IPS-20b (cell line): ENCODE results near the gene TEKTIP1.
"Not testable (repeated sequence)": the region's sequence is repeated elsewhere in the genome, so short reads cannot be mapped to it uniquely, and the experiment has no call there.

ENCODE experiments used
- H3K27ac ChIP-seq: one replicate; pipeline ENCODE4 v1.5.1; 2013; ENCODE audit warnings: low read length
- H3K27me3 ChIP-seq: 2 replicates; pipeline ENCODE4 v1.6.1; 2013; ENCODE audit warnings: mild to moderate bottlenecking, low read length, inconsistent platforms; ENCODE audit not compliant: insufficient read depth
- H3K36me3 ChIP-seq: 2 replicates; pipeline ENCODE4 v1.6.1; 2013; ENCODE audit warnings: low read depth, mild to moderate bottlenecking, inconsistent platforms, low read length, moderate library complexity; ENCODE audit not compliant: insufficient read depth
- H3K4me1 ChIP-seq: 2 replicates; pipeline ENCODE4 v1.6.1; 2013; ENCODE audit warnings: mild to moderate bottlenecking, control low read depth, inconsistent platforms, low read length, moderate library complexity; ENCODE audit not compliant: insufficient read depth
- H3K4me3 ChIP-seq: 2 replicates; pipeline ENCODE4 v1.5.1; 2013; ENCODE audit warnings: mild to moderate bottlenecking, low read length, inconsistent platforms
- H3K9ac ChIP-seq: 2 replicates; pipeline ENCODE4 v1.6.1; 2013; ENCODE audit warnings: low read depth, mild to moderate bottlenecking, inconsistent platforms, low read length, moderate library complexity
- H3K9me3 ChIP-seq: 2 replicates; pipeline ENCODE4 v1.6.1; 2013; ENCODE audit warnings: mild to moderate bottlenecking, low read depth, low read length, inconsistent platforms; ENCODE audit not compliant: insufficient read depth

The TEKTIP1 gene

DNA sequence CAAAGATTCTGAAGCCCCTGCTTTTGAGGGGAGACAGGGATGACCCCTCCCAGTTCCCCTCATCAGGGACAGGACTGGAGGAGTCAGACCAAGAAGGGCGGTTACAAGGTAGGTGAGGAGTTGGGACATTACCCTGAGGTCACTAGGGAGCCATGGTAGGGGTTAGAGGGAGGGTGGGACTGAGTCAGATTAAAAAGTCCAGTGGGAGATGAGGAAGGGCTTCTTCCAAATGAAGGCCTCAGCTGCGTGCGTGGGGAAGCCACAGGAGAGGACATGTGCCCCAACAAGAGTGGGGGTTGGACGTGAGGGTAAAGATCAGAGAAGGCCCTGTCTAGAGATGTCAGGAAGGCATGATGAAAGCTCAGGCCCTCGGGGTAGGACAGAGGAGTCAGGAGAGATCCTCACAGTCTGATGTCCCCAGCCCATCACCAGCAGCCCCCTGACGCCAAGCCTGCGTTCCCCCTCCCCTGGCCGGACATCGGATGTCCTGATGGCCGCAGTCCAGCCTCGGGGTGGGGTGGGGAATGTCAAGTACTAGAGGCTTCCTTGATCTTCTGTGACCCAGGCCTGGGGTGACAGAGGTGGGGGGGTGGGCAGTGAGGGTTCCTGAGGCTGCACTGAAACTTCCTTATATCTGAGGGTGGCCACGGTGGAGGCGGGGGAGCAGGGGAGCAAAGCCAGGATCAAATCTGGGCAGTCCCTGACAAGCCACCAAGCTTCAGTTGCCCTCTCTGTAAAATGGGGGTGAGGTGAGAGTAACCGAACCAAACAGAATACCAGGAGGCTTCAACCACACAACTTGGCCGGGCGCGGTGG lies 24.9 kb downstream of the TEKTIP1 start:
- Histone ChIP-seq H3K4me1 (no peaks in the 10 kb centered on the region), H3K9me3 (no peaks in the 10 kb centered on the region), H3K27ac (no peak overlapping the region), H3K9ac (no peak overlapping the region), H3K36me3 (no peaks in the 10 kb centered on the region), H3K4me3 (no peak overlapping the region), H3K27me3 (no peaks in the 10 kb centered on the region)

DNA sequence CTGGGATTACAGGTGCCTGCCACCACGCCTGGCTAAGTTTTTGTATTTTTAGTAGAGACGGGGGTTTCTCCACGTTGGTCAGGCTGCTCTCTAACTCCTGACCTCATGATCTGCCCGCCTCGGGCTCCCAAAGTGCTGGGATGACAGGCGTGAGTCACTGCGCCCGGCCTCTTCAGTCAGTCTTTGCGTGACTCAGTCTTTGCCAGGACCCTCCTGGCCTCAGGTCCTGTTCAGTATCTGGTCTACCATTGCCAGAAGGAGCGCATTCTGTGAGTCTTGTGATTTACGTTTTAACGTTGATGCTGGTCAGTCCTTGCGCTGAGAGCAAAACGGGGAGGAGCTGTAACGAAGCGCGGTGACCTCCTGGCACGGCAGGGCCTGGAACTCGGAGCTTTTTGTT lies 26.2 kb downstream of the TEKTIP1 start:
- Histone ChIP-seq H3K9ac (no peak overlapping the region), H3K9me3 (no peaks in the 10 kb centered on the region), H3K4me1 (no peaks in the 10 kb centered on the region), H3K36me3 (no peaks in the 10 kb centered on the region), H3K27ac (no peak overlapping the region), H3K27me3 (no peaks in the 10 kb centered on the region), H3K4me3 (no peak overlapping the region)

DNA sequence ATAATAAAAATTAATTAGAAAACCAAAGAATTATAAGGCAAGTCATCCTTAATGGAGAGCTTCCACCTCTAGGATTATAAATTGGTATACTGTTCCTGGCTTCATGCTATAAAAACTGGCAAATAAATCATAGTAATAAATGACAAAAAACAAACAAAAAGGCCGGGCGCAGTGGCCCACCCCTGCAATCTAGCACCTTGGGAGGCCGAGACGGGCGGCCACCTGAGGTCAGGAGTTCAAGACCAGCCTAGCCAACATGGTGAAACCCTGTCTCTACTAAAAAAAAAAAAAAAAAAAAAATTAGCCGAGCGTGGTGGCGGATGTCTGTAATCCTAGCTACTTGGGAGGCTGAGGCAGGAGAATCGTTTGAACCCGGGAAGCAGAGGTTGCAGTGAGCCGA lies 31.1 kb downstream of the TEKTIP1 start:
- H3K4me3 ChIP-seq, H3K36me3 ChIP-seq, H3K9ac ChIP-seq, H3K4me1 ChIP-seq, H3K9me3 ChIP-seq, H3K27ac ChIP-seq, H3K27me3 ChIP-seq: not testable (repeated sequence)

DNA sequence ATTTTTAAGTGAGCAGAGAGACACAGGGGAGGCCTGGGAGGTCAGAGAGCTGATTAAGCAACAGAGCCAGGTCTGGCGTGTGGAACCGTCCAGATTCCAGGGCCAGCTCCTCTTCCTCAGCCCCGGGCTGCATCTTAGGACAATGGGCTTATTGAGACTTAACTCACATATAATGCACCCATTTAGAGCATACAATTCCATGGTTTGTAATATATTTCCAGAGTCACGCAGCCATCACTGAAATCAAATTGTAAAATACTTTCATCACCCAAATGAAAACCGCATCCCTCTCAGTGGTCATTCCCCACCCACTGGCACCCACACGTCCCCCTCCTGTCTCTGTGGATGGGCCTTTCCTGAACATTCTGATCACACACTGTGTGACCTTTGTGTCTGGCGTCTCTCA lies 31.6 kb downstream of the TEKTIP1 start:
- H3K27ac ChIP-seq: no peak overlapping the region
- H3K9me3 ChIP-seq: no peaks in the 10 kb centered on the region
- H3K36me3 ChIP-seq: no peaks in the 10 kb centered on the region
- H3K27me3 ChIP-seq: no peaks in the 10 kb centered on the region
- peaks cover 3% of the 10 kb centered on the region; the same call in 1 of the 2 replicates for H3K4me1 ChIP-seq
- no peak overlapping the region for H3K4me3 ChIP-seq
- no peak overlapping the region for H3K9ac ChIP-seq

DNA sequence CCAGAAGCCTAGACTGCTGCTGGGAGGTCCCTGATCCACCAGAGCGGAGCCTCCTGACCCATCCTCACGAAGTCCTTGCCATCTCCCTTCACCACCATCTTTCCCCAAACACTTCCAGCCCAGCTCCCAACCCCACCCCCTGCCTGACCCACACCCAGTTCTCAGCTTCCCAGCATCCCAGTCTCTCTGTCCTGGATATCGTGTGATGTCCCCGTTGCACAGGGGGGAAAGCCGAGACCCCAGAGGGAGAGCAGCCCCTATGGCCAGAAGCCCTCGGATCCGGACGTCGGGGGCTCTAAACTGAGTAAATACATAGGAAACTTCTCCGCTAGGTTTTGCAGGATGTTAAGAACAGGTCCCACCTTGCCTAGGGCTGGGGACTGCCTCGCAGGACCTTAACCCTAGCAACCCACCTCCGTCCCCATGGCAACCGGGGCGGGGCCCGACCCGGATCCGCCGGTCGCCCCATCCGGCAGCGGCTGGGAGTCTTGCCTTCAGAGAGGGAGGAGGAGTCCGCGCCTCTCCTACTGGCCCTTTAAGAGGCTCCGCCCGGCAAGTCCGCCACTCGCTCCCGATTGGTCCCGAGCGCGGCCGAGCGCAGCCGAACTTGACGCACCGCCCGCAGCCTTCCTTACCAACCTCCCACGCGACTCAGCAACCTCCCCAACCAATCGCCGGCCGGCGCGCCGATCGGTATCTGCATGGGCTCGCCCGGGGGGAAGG lies 33.3 kb downstream of the TEKTIP1 start:
- Histone ChIP-seq H3K36me3 (no peaks in the 10 kb centered on the region), H3K9ac (peak overlapping the region; percentile 15; the same call in 1 of the 2 replicates), H3K27ac (no peak overlapping the region), H3K4me3 (peak overlapping the region; percentile 64), H3K9me3 (no peaks in the 10 kb centered on the region), H3K27me3 (no peaks in the 10 kb centered on the region), H3K4me1 (peaks cover 9% of the 10 kb centered on the region; the same call in 1 of the 2 replicates)

DNA sequence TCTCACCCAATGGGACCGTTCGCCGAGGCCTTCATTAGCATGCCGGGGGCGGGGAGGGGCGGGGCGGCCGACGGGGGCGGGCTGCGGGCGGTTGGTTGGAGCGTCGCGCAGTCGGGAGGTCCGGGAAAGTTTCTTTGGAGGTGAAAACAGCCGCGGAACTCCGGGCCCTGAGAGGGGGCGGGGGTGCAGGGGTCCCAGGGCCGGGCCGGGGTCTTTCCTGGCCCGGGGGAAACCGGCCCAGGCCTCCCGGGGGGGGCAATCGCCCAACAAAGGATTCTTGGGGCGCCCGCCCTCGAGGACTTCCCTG lies 33.8 kb downstream of the TEKTIP1 start, which contains the start of gene HMG20B:
HMG20B (plus strand) TSS at position 90 of the 307 bp plus-strand sequence. CDS start 366 bp downstream, outside the sequence.
- Histone ChIP-seq H3K4me3 (peak within 1 kb of the TSS; percentile 84), H3K9ac (peak within 1 kb of the TSS; percentile 73; the same call in 1 of the 2 replicates), H3K27me3 (no peaks in the 10 kb centered on the region), H3K36me3 (no peaks in the 10 kb centered on the region), H3K4me1 (peaks cover 9% of the 10 kb centered on the region; the same call in 1 of the 2 replicates), H3K9me3 (no peaks in the 10 kb centered on the region), H3K27ac (no peak within 1 kb of the TSS)

DNA sequence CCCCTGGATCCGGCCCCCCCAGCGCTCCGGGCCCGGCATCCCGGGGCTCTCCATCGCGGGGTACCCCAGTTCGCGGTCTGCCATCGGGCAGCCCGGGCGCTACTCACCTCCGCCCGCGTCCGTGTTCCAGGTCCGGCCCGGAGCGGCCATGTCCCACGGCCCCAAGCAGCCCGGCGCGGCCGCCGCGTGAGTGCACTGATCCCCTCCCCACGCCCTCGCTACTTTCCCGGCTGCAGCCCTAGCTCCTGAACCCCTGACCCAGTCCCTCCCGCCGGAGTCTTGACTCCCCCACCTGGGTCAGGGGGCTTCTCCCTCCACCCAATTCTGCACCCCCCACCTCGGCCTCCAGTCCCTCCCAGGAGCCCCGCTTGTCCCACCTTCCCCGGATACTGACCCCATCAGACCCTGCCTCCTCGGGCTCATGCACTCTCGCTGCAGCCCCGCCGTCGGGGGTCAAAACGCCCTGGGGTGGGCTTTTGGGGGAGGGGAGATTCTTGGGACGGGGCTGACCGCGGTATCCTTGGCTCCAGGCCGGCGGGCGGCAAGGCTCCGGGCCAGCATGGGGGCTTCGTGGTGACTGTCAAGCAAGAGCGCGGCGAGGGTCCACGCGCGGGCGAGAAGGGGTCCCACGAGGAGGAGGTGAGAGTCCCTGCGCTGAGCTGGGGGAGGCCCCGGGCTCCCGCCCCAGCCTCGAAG lies 34.3 kb downstream of the TEKTIP1 start:
- Histone ChIP-seq H3K27me3 (no peaks in the 10 kb centered on the region), H3K4me3 (peak overlapping the region; percentile 84), H3K27ac (no peak overlapping the region), H3K36me3 (no peaks in the 10 kb centered on the region), H3K4me1 (peaks cover 9% of the 10 kb centered on the region; the same call in 1 of the 2 replicates), H3K9ac (peak overlapping the region; percentile 73; the same call in 1 of the 2 replicates), H3K9me3 (no peaks in the 10 kb centered on the region)

DNA sequence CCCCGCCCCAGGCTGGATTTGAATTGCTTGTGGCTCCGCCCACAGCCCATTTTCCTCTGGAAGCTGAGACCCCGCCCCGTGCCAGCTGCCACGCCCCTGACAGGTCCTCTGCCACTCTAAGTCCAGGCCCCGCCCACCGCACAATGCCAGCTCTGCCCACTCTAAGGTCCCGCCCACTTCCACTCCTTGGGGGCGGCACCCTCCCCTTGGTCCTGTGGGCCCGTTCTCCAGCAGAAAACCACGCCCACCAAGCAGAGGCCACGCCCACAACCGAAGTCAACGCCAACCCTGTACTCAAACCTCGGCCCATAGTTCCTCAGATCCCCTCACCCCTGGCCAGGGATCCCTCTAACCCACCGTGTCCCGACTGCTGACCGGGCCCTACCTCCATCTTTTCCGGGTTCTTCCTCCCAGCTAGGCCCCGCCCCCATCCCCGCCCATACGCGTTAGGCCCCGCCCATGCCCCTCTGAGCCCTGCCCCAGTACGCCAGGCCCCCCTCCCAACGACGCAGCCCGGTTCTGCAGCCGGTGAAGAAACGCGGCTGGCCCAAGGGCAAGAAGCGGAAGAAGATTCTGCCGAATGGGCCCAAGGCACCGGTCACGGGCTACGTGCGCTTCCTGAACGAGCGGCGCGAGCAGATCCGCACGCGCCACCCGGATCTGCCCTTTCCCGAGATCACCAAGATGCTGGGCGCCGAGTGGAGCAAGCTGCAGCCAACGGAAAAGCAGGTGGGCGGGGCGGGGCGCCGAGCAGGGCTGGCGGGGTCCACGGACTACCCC lies 35.1 kb downstream of the TEKTIP1 start:
- Histone ChIP-seq H3K4me1 (peaks cover 9% of the 10 kb centered on the region; the same call in 1 of the 2 replicates), H3K9me3 (no peaks in the 10 kb centered on the region), H3K36me3 (no peaks in the 10 kb centered on the region), H3K27me3 (no peaks in the 10 kb centered on the region), H3K4me3 (peak overlapping the region; percentile 84), H3K27ac (no peak overlapping the region), H3K9ac (no peak overlapping the region; the same call in 1 of the 2 replicates)

DNA sequence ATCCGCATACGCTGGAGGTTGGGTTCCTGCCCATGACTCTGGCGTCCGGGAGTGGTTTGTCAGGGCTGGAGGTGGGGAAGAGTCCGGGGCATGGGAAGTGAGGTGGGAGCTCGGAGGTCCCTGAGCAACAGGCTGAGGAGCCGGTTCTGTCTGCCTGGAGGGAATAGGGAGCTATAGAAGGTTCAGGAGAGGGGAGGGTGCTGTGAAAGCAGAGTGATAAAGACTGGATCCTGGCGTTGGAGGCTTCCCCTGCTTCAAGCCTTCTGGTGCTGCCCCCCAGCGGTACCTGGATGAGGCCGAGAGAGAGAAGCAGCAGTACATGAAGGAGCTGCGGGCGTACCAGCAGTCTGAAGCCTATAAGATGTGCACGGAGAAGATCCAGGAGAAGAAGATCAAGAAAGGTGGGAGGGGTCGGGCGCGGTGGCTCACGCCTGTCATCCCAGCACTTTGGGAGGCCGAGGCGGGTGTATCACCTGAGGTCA lies 36.3 kb downstream of the TEKTIP1 start:
- no peaks in the 10 kb centered on the region for H3K9me3 ChIP-seq
- no peaks in the 10 kb centered on the region for H3K27me3 ChIP-seq
- no peak overlapping the region for H3K4me3 ChIP-seq
- no peak overlapping the region for H3K9ac ChIP-seq
- H3K27ac ChIP-seq: no peak overlapping the region
- H3K4me1 ChIP-seq: peaks cover 9% of the 10 kb centered on the region; the same call in 1 of the 2 replicates
- H3K36me3 ChIP-seq: no peaks in the 10 kb centered on the region

DNA sequence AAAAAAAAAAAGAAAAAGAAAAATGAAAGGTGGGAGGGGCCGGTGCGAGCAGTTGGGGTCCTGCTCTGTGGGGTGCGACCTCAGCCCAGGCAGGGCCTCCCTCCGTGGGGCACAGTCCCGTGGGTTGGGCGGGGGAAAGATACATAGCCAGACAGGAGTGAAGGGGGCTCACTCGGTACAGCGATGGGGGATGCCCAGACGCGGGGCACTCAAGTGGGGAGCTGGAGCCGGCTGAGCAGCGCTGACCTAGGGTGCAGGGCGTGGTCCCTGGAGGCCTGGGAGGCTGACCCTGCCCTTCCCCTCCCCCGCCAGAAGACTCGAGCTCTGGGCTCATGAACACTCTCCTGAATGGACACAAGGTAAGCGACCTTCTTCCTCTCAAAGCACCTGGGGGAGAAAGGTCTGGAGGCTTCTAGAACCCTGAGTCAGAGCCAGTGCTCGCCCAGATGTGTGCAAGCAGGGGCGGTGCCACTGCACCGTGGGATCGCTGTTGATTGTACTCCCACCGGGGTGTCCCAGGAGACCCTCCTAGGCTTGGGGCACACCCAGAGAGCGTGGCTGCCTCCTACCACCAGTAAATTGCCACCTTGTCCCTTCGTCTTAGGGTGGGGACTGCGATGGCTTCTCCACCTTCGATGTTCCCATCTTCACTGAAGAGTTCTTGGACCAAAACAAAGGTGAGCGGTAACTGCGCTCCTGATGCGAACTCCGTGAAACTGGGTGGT lies 37.1 kb downstream of the TEKTIP1 start:
- peaks cover 9% of the 10 kb centered on the region; the same call in 1 of the 2 replicates for H3K4me1 ChIP-seq
- H3K36me3 ChIP-seq: no peaks in the 10 kb centered on the region
- no peak overlapping the region for H3K27ac ChIP-seq
- no peaks in the 10 kb centered on the region for H3K9me3 ChIP-seq
- H3K4me3 ChIP-seq: peak overlapping the region; percentile 70
- H3K9ac ChIP-seq: peak overlapping the region; percentile 74; the same call in 1 of the 2 replicates
- H3K27me3 ChIP-seq: no peaks in the 10 kb centered on the region
